ENCODE measurements around the gene ZNF132. TPM values are rescaled to one million over a fixed set of nuclear protein-coding genes. Genes with fewer than 3 reads are reported as not detected.
"Not testable (repeated sequence)": the region's sequence is repeated elsewhere in the genome, so short reads cannot be mapped to it uniquely, and the experiment has no call there.

ZNF132 gene
- total RNA-seq, 2 donors from 2014 or later, result 3.2 to 5.3 TPM

DNA sequence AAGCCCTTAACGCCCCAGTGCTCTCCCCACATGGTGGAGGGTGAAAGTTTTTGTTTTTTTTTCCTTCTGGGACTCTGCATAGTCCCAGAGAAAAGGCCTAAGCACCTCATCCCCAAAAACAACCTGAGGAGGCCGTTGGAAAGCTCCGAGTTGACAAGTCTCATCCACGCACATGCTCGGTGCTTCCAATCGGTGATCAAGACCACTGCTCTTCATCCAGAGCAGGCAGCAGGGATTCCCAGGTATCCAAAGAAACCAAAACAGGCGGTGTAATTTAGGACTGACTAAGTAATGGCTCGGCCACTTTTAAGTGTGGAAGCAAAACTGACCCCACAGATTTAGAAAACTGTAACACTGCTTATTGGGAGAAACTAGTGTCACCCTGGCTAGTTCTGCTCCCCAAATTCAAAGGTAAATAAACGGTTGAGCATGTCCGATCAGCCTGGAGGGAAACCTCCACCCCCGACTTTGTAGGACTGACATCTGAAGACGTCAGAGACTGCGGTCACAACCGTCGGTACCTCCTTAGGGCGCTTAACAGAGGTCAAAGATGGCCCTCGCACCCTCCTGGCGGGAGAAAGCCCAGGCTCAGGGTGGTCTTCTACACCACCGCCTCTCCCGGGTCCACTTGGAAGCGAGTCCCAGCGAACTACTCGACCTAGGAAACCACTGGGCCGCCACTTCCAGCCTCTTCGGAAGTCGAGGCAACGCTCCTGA, 35.2 kb upstream of the ZNF132 start:
- peak overlapping the region; percentile 84 to 89 for H3K27ac Mint-ChIP-seq
- no peaks in the 10 kb centered on the region for H3K27me3 Mint-ChIP-seq
- DNase-seq (ENCODE audit: low spot score) (no peak), ATAC-seq (peak in 1 of 2 donors; percentile 1)
- no peaks in the 10 kb centered on the region for H3K36me3 Mint-ChIP-seq
- peak overlapping the region; percentile 88 for H3K4me3 Mint-ChIP-seq
- H3K9me3 Mint-ChIP-seq, result no peaks in the 10 kb centered on the region
- H3K4me1 Mint-ChIP-seq (ENCODE audit: low read depth in 2 of 2), result peaks cover 11 to 13% of the 10 kb centered on the region in 2 donors

DNA sequence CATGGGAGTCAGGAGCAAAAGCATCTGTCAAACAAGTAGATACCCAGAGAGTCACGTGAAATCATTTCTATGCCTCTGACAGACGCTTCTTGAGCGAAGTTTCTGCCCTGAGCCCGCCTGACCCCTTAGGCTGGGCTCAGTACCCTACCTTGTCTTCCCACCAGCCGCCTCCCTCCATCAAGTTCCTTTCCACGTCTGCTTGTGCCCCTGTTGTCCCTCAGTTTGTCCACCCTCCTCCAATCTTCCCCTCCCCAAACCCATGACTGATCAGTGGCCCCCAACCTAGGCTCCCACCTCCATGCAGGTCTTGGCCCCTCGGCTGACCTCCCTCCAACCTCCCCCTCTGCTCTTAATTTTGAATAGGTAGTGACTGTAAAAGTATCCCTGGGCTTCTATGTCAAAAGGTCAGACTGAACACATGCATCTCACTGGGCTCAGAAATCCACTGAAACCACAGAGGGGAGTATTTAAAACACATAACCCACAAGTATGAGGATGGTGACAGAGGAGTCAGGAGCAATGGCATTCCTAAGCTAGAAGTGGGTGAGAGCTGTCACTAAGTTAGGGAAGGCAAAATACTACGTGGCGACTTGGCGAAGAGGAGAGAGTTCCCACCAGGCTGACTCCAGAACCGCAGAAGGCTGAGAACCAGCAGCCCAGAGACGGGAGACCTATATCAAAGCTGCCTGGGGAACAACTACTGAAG, 34.5 kb upstream of the ZNF132 start:
- Mint-ChIP-seq H3K27me3 (no peaks in the 10 kb centered on the region), H3K4me1 (ENCODE audit: low read depth in 2 of 2) (peaks cover 11 to 13% of the 10 kb centered on the region in 2 donors), H3K27ac (peak overlapping the region in 1 of 2 donors; percentile 89), H3K36me3 (no peaks in the 10 kb centered on the region), H3K4me3 (peak overlapping the region; percentile 45), H3K9me3 (no peaks in the 10 kb centered on the region)
- no peak for DNase-seq (ENCODE audit: low spot score)
- ATAC-seq, result no peak

DNA sequence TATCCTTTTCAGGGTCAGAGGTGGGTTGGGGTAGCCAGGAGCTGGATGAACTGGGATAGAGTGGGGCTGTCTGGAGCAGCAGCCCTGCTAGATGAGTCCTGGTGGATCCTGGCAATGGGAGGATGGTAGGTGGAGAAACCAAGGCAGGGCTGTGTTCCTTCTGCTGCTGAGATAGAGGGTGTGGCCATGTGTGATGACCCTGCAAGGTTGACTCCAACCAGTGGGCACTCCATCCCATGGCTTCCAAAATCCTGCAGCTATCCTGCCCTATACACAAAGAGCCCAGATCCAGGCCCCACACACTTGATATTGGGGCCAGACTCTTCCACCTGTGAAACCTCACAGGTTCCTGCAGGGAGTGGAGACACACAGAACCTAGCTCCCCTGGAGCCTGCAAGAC, 33.8 kb upstream of the ZNF132 start:
- DNase-seq (ENCODE audit: low spot score), result no peak
- Mint-ChIP-seq H3K4me3 (peak overlapping the region; percentile 45), H3K9me3 (no peaks in the 10 kb centered on the region)

DNA sequence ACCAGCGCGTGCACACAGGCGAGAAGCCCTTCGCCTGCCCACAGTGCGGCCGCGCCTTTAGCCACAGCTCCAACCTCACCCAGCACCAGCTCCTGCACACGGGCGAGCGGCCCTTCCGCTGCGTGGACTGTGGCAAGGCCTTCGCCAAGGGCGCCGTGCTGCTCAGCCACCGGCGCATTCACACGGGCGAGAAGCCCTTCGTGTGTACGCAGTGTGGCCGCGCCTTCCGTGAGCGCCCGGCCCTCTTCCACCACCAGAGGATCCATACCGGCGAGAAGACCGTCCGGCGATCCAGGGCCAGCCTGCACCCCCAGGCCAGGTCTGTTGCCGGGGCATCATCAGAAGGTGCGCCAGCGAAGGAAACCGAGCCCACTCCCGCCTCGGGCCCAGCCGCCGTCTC, 31.8 kb upstream of the ZNF132 start:
- Mint-ChIP-seq H3K9me3 (no peaks in the 10 kb centered on the region), H3K27me3 (no peaks in the 10 kb centered on the region), H3K4me1 (ENCODE audit: low read depth in 2 of 2) (peaks cover 19 to 23% of the 10 kb centered on the region in 2 donors), H3K36me3 (no peaks in the 10 kb centered on the region), H3K4me3 (no peak overlapping the region), H3K27ac (no peak overlapping the region)
- DNase-seq (ENCODE audit: low spot score) (no peak), ATAC-seq (no peak)

More for the DNA sequence above, 33.8 kb upstream of the ZNF132 start:
- H3K4me1 Mint-ChIP-seq (ENCODE audit: low read depth in 2 of 2), result peaks cover 11 to 13% of the 10 kb centered on the region in 2 donors
- H3K36me3 Mint-ChIP-seq, result no peaks in the 10 kb centered on the region
- H3K27me3 Mint-ChIP-seq, result no peaks in the 10 kb centered on the region
- ATAC-seq, result no peak
- H3K27ac Mint-ChIP-seq, result no peak overlapping the region

DNA sequence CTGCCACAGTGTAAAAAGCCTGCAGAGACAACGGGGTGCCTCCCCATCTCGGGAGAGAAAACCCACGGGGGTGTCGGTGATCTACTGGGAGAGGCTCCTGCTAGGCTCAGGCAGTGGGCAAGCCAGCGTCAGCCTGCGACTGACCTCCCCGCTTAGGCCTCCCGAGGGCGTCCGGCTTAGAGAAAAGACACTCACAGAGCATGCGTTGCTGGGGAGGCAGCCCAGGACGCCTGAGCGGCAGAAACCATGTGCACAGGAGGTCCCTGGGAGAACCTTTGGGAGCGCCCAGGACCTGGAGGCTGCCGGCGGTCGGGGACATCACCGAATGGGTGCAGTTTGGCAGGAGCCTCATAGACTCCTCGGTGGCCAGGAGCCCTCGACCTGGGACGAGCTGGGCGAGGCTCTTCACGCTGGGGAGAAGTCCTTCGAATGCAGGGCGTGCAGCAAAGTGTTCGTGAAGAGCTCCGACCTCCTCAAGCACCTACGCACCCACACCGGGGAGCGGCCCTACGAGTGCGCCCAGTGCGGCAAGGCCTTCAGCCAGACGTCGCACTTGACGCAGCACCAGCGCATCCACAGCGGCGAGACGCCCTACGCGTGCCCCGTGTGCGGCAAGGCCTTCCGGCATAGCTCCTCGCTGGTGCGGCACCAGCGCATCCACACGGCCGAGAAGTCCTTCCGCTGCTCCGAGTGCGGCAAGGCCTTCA, 31.0 kb upstream of the ZNF132 start:
- not testable (repeated sequence) for H3K9me3 Mint-ChIP-seq

DNA sequence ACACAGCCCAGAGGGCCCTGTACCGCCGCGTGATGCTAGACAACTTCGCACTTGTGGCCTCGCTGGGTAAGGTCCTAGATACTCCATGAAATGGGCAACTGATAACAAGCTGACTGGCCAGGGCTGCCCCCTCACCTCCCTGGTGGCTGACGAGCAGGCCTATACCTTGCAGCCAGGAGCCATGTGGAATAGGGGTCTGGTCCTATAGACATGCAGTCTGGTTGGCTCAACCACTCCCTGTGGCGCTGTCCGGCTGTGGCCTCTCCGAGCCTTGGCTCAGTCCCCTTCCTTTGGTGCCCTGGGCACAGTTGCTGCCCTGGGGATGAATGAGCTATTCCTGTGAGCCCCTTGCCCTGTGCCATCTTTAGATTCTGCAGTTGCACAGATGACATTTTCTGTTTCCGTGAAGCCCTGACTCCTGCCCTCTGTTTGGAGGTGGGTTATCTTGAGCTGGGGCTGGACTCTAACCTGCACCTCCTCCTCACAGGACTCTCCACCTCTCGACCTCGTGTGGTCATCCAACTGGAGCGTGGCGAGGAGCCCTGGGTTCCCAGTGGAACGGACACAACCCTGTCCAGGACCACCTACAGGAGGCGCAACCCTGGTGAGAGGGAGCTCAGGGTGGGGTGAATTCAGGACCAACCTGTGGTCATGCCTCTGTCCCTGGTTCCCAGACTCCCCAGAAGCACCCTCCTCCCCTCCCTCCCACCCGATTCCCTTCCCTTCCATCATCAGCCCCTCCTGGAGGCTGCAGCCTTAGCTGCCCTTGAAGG, 29.5 kb upstream of the ZNF132 start:
- Mint-ChIP-seq H3K36me3 (no peaks in the 10 kb centered on the region), H3K4me3 (peak overlapping the region; percentile 30), H3K27ac (no peak overlapping the region), H3K9me3 (no peaks in the 10 kb centered on the region), H3K27me3 (no peaks in the 10 kb centered on the region), H3K4me1 (ENCODE audit: low read depth in 2 of 2) (peaks cover 13 to 18% of the 10 kb centered on the region in 2 donors)
- ATAC-seq (no peak), DNase-seq (ENCODE audit: low spot score) (no peak)

More for the DNA sequence above, 31.0 kb upstream of the ZNF132 start:
- H3K4me3 Mint-ChIP-seq; ATAC-seq; DNase-seq (ENCODE audit: low spot score); H3K27me3 Mint-ChIP-seq; H3K27ac Mint-ChIP-seq; H3K36me3 Mint-ChIP-seq: not testable (repeated sequence)
- peaks cover 17 to 24% of the 10 kb centered on the region in 2 donors for H3K4me1 Mint-ChIP-seq (ENCODE audit: low read depth in 2 of 2)

DNA sequence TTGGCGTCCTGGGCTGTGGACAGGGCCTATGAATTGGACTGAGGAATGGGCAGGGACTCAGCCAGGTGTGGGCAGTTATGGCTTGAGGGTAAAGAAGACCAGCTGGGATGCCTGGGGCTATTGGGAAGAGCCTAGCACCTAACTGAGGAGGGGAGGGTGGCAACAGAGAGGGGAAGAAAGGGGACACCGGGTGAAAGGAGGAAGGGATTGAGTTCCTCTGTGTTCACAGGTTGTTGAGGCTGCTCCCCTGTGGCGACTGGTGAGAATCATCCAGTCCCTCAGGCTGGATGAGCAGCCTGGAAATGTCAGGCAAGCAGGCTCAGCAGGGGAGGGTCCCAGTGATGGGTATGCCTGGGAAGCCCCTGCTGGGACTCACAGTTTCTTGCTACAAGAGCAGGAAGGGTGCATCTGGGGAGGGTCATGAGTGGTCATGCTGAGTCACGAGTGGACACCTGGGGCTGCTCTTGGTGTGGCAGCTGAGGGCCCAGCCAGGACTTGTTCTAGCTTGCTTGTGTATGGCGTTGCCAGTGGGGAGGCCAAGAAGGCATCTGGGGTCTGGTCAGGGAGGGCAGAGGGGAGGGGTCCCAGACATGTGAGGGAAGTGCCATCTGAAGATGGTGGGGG, 28.4 kb upstream of the ZNF132 start:
- no peaks in the 10 kb centered on the region for H3K9me3 Mint-ChIP-seq
- no peak for ATAC-seq
- peak overlapping the region; percentile 46 to 78 for H3K27ac Mint-ChIP-seq
- no peak for DNase-seq (ENCODE audit: low spot score)
- H3K27me3 Mint-ChIP-seq, result no peaks in the 10 kb centered on the region
- peak overlapping the region; percentile 87 for H3K4me3 Mint-ChIP-seq
- H3K36me3 Mint-ChIP-seq, result no peaks in the 10 kb centered on the region
- peaks cover 13 to 19% of the 10 kb centered on the region in 2 donors for H3K4me1 Mint-ChIP-seq (ENCODE audit: low read depth in 2 of 2)

DNA sequence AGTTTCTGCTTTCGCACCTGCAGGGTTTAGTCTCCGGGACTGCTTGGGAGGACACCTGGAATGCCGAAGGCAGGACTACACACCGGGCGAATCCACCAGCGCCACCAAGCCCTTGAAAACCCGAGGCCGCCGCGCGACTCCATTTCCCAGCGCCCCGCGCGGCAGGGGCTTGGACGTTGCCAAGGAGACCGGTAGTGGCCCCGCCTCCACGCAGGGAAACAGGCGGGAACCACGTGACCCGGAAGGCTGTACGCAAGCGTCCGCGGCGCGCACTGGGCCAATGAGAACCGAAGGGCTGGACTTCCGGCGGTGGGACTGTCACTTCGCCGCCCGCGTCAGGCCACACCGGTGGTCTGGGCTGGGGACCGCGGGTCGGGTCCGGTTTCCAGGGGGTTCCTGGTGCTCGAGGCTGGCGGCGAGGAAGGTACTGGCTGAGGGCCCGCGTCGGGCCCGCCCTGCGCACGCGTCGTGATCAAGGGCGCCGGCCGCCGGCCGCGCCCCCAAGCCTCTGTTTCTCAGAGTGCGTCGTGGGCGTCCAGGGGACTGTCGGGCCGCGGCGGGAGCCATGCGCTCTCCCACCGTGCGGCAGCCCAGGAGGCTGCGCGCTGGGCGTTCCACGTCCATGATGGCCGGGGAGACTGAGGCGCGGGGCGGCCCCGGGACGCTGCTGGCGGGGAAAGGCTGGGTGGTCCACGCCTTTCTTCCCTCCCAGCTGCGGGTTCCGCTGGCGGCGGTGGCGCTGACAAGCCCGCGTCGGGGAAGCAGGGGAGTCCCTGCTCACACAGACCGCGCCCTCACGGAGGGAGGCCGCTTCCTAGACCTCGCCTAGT, 27.0 kb upstream of the ZNF132 start, which contains the start of gene ZNF324:
Gene ZNF324 (plus strand): TSS at position 321 of the 830 bp plus-strand sequence. CDS start 2,106 bp downstream, outside the sequence.
- ATAC-seq (peak; percentile 97 to 99), DNase-seq (ENCODE audit: low spot score) (peak; percentile 98)
- H3K27me3 Mint-ChIP-seq, result no peaks in the 10 kb centered on the region
- H3K36me3 Mint-ChIP-seq, result no peaks in the 10 kb centered on the region
- peak within 1 kb of the TSS; percentile 46 to 78 for H3K27ac Mint-ChIP-seq
- no peaks in the 10 kb centered on the region for H3K9me3 Mint-ChIP-seq
- peaks cover 13 to 19% of the 10 kb centered on the region in 2 donors for H3K4me1 Mint-ChIP-seq (ENCODE audit: low read depth in 2 of 2)
- H3K4me3 Mint-ChIP-seq, result peak within 1 kb of the TSS; percentile 87

DNA sequence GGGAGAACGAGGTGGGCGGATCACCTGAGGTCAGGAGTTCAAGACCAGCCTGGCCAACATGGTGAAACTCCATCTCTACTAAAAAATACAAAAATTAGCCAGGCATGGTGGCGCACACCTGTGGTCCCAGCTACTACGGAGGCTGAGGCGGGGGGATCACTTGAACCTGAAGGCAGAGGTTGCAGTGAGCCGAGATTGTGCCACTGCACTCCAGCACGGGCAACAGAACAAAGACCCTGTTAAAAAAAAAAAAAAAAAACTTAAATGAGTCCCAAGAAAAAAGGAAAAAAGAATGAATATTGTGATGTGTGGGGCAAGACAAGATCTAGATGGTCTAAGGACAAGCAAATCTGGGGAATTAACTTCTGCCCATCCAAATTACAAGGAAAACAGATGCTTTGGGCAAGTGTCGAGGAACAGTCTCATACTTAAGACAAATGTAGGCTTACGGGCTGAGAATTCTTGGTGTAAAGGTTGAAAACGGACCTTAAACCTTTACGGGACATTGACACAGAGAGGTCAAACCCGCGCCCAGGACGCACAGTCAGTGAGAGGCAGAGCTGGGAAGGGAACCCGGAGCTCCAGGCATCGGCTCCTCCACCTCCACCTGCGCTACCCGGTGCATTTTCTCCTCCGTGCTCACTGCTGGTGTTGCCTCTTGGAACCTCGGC, 26.3 kb upstream of the ZNF132 start:
- Mint-ChIP-seq H3K4me1 (ENCODE audit: low read depth in 2 of 2) (peaks cover 13 to 19% of the 10 kb centered on the region in 2 donors), H3K36me3 (no peaks in the 10 kb centered on the region), H3K27ac (peak overlapping the region; percentile 31 to 46), H3K4me3 (peak overlapping the region; percentile 87), H3K27me3 (no peaks in the 10 kb centered on the region), H3K9me3 (no peaks in the 10 kb centered on the region)
- DNase-seq (ENCODE audit: low spot score) (no peak), ATAC-seq (peak in 1 of 2 donors; percentile 1)

DNA sequence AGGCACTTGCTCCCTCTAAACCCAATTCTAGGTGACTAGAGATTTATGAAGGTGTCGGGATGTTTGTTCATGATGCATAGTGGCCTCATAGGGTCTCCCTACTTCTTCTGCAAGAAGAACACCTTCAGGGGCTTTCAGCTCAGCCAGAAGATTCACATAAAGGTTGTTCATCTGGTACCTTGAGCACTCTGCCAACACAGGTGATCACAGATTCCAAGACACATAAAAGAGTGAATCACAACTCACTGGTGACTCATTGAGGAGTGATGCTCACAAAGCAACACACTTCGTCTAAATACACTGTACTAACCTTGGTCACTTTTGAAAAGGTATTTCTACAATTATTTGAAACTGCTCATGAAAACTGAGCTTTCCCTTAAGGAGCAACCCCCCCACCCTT, 20.1 kb upstream of the ZNF132 start:
- Mint-ChIP-seq H3K4me3 (no peak overlapping the region), H3K27ac (no peak overlapping the region), H3K4me1 (ENCODE audit: low read depth in 2 of 2) (peaks cover 0 to 5% of the 10 kb centered on the region in 2 donors), H3K36me3 (no peaks in the 10 kb centered on the region), H3K9me3 (no peaks in the 10 kb centered on the region), H3K27me3 (no peaks in the 10 kb centered on the region)
- DNase-seq (ENCODE audit: low spot score) (no peak), ATAC-seq (no peak)

DNA sequence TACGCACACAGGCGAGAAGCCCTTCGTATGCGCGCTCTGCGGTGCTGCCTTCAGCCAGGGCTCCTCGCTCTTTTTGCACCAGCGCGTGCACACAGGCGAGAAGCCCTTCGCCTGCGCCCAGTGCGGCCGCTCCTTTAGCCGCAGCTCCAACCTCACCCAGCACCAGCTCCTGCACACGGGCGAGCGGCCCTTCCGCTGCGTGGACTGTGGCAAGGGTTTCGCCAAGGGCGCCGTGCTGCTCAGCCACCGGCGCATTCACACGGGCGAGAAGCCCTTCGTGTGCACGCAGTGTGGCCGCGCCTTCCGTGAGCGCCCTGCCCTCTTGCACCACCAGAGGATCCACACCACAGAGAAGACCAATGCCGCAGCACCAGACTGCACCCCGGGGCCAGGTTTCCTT, 16.2 kb upstream of the ZNF132 start:
- ATAC-seq (no peak), DNase-seq (ENCODE audit: low spot score) (no peak)
- Mint-ChIP-seq H3K4me1 (ENCODE audit: low read depth in 2 of 2) (peaks cover 12 to 16% of the 10 kb centered on the region in 2 donors), H3K36me3 (no peaks in the 10 kb centered on the region), H3K9me3 (no peaks in the 10 kb centered on the region), H3K27me3 (no peaks in the 10 kb centered on the region), H3K4me3 (no peak overlapping the region), H3K27ac (no peak overlapping the region)

DNA sequence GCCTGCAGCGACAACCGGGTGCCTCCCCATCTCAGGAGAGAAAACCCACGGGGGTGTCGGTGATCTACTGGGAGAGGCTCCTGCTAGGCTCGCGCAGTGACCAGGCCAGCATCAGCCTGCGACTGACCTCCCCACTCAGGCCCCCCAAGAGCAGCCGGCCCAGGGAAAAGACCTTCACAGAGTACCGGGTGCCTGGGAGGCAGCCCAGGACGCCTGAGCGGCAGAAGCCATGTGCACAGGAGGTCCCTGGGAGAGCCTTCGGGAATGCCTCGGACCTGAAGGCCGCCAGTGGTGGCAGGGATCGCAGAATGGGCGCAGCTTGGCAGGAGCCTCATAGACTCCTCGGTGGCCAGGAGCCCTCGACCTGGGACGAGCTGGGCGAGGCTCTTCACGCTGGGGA, 15.4 kb upstream of the ZNF132 start:
- H3K27ac Mint-ChIP-seq, result no peak overlapping the region
- peaks cover 19 to 23% of the 10 kb centered on the region in 2 donors for H3K4me1 Mint-ChIP-seq (ENCODE audit: low read depth in 2 of 2)
- H3K27me3 Mint-ChIP-seq, result peaks cover 0 to 2% of the 10 kb centered on the region in 2 donors
- no peak overlapping the region for H3K4me3 Mint-ChIP-seq
- no peaks in the 10 kb centered on the region for H3K9me3 Mint-ChIP-seq
- DNase-seq (ENCODE audit: low spot score), result no peak
- no peaks in the 10 kb centered on the region for H3K36me3 Mint-ChIP-seq
- no peak for ATAC-seq
